Activated B cell treated with CpG ODN at 0.5 μM for 24 hours (primary cell): ENCODE measurements around the gene ASTN1. TPM values are rescaled to one million over a fixed set of nuclear protein-coding genes. Genes with fewer than 3 reads are reported as not detected.

Experiments
- ATAC-seq: fragments of 200-7000 bp; cut with Tn5 transposase; one replicate; pipeline ENCODE4 v1.10.0; 2021; ENCODE audit warnings: low read depth, mild to moderate bottlenecking, moderate library complexity
- CTCF ChIA-PET: fragments of 350-600 bp; sonication (Branson Sonifier 250); formaldehyde crosslinking; loops from one replicate; lab custom pipeline; 2021; ENCODE audit warnings: antibody characterized with exemption; lab: Charles Lee
- POLR2A ChIA-PET: fragments of 350-600 bp; sonication (Branson Sonifier 250); formaldehyde crosslinking; loops from one replicate; lab custom pipeline; 2021; ENCODE audit warnings: antibody characterized with exemption; lab: Charles Lee
- DNase-seq: peaks from one replicate; pipeline ENCODE4 v3.0.0; 2022
- H3K27ac Mint-ChIP-seq: one replicate; pipeline ENCODE4 v1.8.0; 2020; ENCODE audit warnings: mixed read lengths
- H3K27me3 Mint-ChIP-seq: one replicate; pipeline ENCODE4 v1.8.0; 2021; ENCODE audit warnings: mixed read lengths
- H3K36me3 Mint-ChIP-seq: one replicate; pipeline ENCODE4 v1.8.0; 2021; ENCODE audit warnings: low read depth, mixed read lengths
- H3K4me1 Mint-ChIP-seq: one replicate; pipeline ENCODE4 v1.8.0; 2021; ENCODE audit warnings: mixed read lengths
- H3K4me3 Mint-ChIP-seq: one replicate; pipeline ENCODE4 v1.8.0; 2020; ENCODE audit warnings: mild to moderate bottlenecking, mixed read lengths
- H3K9me3 Mint-ChIP-seq: one replicate; pipeline ENCODE4 v1.8.0; 2020; ENCODE audit warnings: mixed read lengths
- CTCF ChIP-seq: fragments of 200-600 bp; IDR thresholded peaks from one replicate; pipeline ENCODE4 v1.8.0; 2022; ENCODE audit warnings: antibody characterized with exemption, mild to moderate bottlenecking
- intact Hi-C: fragments of 100-400 bp; cut with micrococcal nuclease; formaldehyde crosslinking; loops from one replicate; pipeline ENCODE4 v1.15.1; 2024
- total RNA-seq: library from RNA; stranded (reverse); gene quantifications from 2 replicates; pipeline ENCODE4 v1.2.3, GENCODE V29; 2022

The ASTN1 gene
- total RNA-seq, 1 donor from 2014 or later, result not detected

GRCh38 chr1:176884911-176885310 is 279.6 kb downstream of the ASTN1 start:
- no peak for ATAC-seq
- Mint-ChIP-seq H3K4me1 (no peaks in the 10 kb centered on the region), H3K36me3 (no peaks in the 10 kb centered on the region), H3K27me3 (peaks cover 9% of the 10 kb centered on the region), H3K27ac (no peak overlapping the region), H3K9me3 (no peaks in the 10 kb centered on the region), H3K4me3 (no peak overlapping the region)
- CTCF ChIA-PET, result no interaction called here
- TF ChIP-seq CTCF, result no peak
- intact Hi-C loops, result loop anchor here (5.0 kb wide), 1 partner anchor 1858 kb away; no protein-coding TSS in a partner anchor
- DNase-seq, result no peak
- POLR2A ChIA-PET, result no interaction called here

GRCh38 chr1:176884286-176884685 is 280.2 kb downstream of the ASTN1 start:
- no peak overlapping the region for H3K27ac Mint-ChIP-seq
- ChIA-PET CTCF (no interaction called here), POLR2A (no interaction called here)
- TF ChIP-seq CTCF, result no peak
- H3K36me3 Mint-ChIP-seq, result no peaks in the 10 kb centered on the region
- no peak for ATAC-seq
- intact Hi-C loops, result loop anchor here (5.0 kb wide), 1 partner anchor 1857 kb away; no protein-coding TSS in a partner anchor
- H3K27me3 Mint-ChIP-seq, result peaks cover 5% of the 10 kb centered on the region
- no peaks in the 10 kb centered on the region for H3K4me1 Mint-ChIP-seq
- DNase-seq, result no peak
- H3K4me3 Mint-ChIP-seq, result no peak overlapping the region
- no peaks in the 10 kb centered on the region for H3K9me3 Mint-ChIP-seq

GRCh38 chr1:176880955-176881595 is 283.4 kb downstream of the ASTN1 start:
- TF ChIP-seq CTCF, result peak; percentile 43
- no peaks in the 10 kb centered on the region for H3K4me1 Mint-ChIP-seq
- peaks cover 5% of the 10 kb centered on the region for H3K27me3 Mint-ChIP-seq
- no peak overlapping the region for H3K27ac Mint-ChIP-seq
- CTCF ChIA-PET, result interaction anchor here (0.5 to 1.6 kb wide), 3 partner anchors 508 to 1729 kb away, joined by 3 read pairs; no protein-coding TSS in a partner anchor
- intact Hi-C loops, result loop anchor here (2.0 to 5.0 kb wide), 3 partner anchors 322 to 1854 kb away; no protein-coding TSS in a partner anchor
- DNase-seq (no peak), ATAC-seq (no peak)
- no peaks in the 10 kb centered on the region for H3K36me3 Mint-ChIP-seq
- no peaks in the 10 kb centered on the region for H3K9me3 Mint-ChIP-seq
- H3K4me3 Mint-ChIP-seq, result no peak overlapping the region
- POLR2A ChIA-PET, result no interaction called here

- ChIA-PET POLR2A (no interaction called here), CTCF (interaction anchor here (1.6 kb wide), 1 partner anchor 1728 kb away, joined by 3 read pairs; no protein-coding TSS in a partner anchor)
- H3K4me1 Mint-ChIP-seq, result no peaks in the 10 kb centered on the region
- H3K9me3 Mint-ChIP-seq, result no peaks in the 10 kb centered on the region
- no peak for TF ChIP-seq CTCF
- DNase-seq, result no peak
- no peak for ATAC-seq
- no peaks in the 10 kb centered on the region for H3K36me3 Mint-ChIP-seq
- H3K4me3 Mint-ChIP-seq, result no peak overlapping the region
- no peaks in the 10 kb centered on the region for H3K27me3 Mint-ChIP-seq
- H3K27ac Mint-ChIP-seq, result no peak overlapping the region
- intact Hi-C loops, result loop anchor here (2.0 to 5.0 kb wide), 3 partner anchors 321 to 1853 kb away; no protein-coding TSS in a partner anchor
Observed at GRCh38 chr1:176879784-176880620, 284.5 kb downstream of the ASTN1 start.
